Raji (cell line): Measurements from ENCODE around the gene DDX51.

Source experiments
- POLR2A ChIP-seq: IDR thresholded peaks from 2 replicates; pipeline ENCODE4 v1.6.1; 2011; ENCODE audit warnings: low read depth, low read length, control low read depth; ENCODE audit not compliant: insufficient read depth

DDX51 gene

GRCh38 chr12:132110677-132111076 is 33.4 kb downstream of the DDX51 start:
- TF ChIP-seq POLR2A: no peak

GRCh38 chr12:132109741-132110140 is 34.4 kb downstream of the DDX51 start:
- TF ChIP-seq POLR2A: no peak

GRCh38 chr12:132108211-132108832 is 35.8 kb downstream of the DDX51 start:
- no peak for TF ChIP-seq POLR2A

GRCh38 chr12:132106921-132107320 is 37.2 kb downstream of the DDX51 start:
- TF ChIP-seq POLR2A: no peak

- no peak for TF ChIP-seq POLR2A
These were observed 38.7 kb downstream of the DDX51 start for GRCh38 chr12:132105467-132105866.

GRCh38 chr12:132103542-132104308 is 40.4 kb downstream of the DDX51 start:
- TF ChIP-seq POLR2A: no peak

- no peak for TF ChIP-seq POLR2A
These were observed 41.8 kb downstream of the DDX51 start for GRCh38 chr12:132102297-132102696.

GRCh38 chr12:132100306-132101065 is 43.6 kb downstream of the DDX51 start:
- no peak for TF ChIP-seq POLR2A

- TF ChIP-seq POLR2A: no peak
These were observed 44.4 kb downstream of the DDX51 start for GRCh38 chr12:132099739-132100138.

GRCh38 chr12:132095520-132096409 is 48.4 kb downstream of the DDX51 start:
- TF ChIP-seq POLR2A: no peak

GRCh38 chr12:132094269-132094891 is 49.7 kb downstream of the DDX51 start:
- TF ChIP-seq POLR2A: no peak

- TF ChIP-seq POLR2A: no peak
These were observed 54.7 kb downstream of the DDX51 start for GRCh38 chr12:132089407-132089910.
